Measurements from ENCODE around the gene CDC42SE2.

- no peak for TF ChIP-seq CTCF (IDR thresholded peaks at IDR 0.05; ENCODE audit: low read depth, low read length)
- TF ChIP-seq EZH2phosphoT487 (IDR thresholded peaks at IDR 0.05; ENCODE audit: low read depth): no peak
These were observed 7.4 kb upstream of the CDC42SE2 start for GRCh38 chr5:131256507-131256823.
